Tibial nerve (tissue), 4 donors: ENCODE results near the gene DUSP9. TPM values are rescaled to one million over a fixed set of nuclear protein-coding genes. Genes with fewer than 3 reads are reported as not detected.
"Not testable (repeated sequence)": the region's sequence is repeated elsewhere in the genome, so short reads cannot be mapped to it uniquely, and the experiment has no call there.

ENCODE experiments used
- DNase-seq, 2 donors: peaks; one replicate each; pipeline ENCODE4 v3.0.0-alpha.2; 2019; ENCODE audit warnings: low spot score in 2 of 2
- H3K27ac ChIP-seq, 4 donors: fragments of 200-600 bp; sonication (generic) in 3 of 4; one replicate each; pipeline ENCODE4 v1.5.1; 2017 to 2019; ENCODE audit warnings: mild to moderate bottlenecking in 1 of 4
- H3K27me3 ChIP-seq, 2 donors: fragments of 200-600 bp; sonication (generic) in 1 of 2; one replicate each; pipeline versions ENCODE4 v1.5.1 to v1.6.0; 2017 to 2019
- H3K36me3 ChIP-seq, 3 donors: fragments of 200-600 bp; sonication (generic); one replicate each; pipeline ENCODE4 v1.5.1; 2018 to 2019
- H3K4me1 ChIP-seq, 4 donors: fragments of 200-600 bp; sonication (generic) in 3 of 4; one replicate each; pipeline ENCODE4 v1.5.1; 2017 to 2019
- H3K4me3 ChIP-seq, 4 donors: fragments of 200-600 bp; sonication (generic) in 3 of 4; one replicate each; pipeline ENCODE4 v1.5.1; 2017 to 2019; ENCODE audit warnings: mild to moderate bottlenecking in 1 of 4, moderate library complexity in 1 of 4
- H3K9me3 ChIP-seq, 4 donors: fragments of 200-600 bp; sonication (generic) in 3 of 4; one replicate each; pipeline ENCODE4 v1.5.1; 2017 to 2019
- CTCF ChIP-seq, 5 experiments: fragments of 200-600 bp in 3 of 5; fragments of 450-650 bp in 2 of 5; sonication (generic) in 3 of 5; IDR thresholded peaks; one replicate each; pipeline ENCODE4 v1.5.1; 2016 to 2019; ENCODE audit warnings: antibody characterized with exemption in 5 of 5, mild to moderate bottlenecking in 3 of 5, moderate library complexity in 2 of 5
- EP300 ChIP-seq, 2 donors: sonication (generic); formaldehyde crosslinking; IDR thresholded peaks; one replicate each; pipeline ENCODE4 v1.6.1; 2017; ENCODE audit warnings: antibody characterized with exemption in 2 of 2, mild to moderate bottlenecking in 1 of 2
- POLR2A ChIP-seq, 2 donors: fragments of 450-650 bp; IDR thresholded peaks; one replicate each; pipeline ENCODE4 v1.6.1; 2017; ENCODE audit warnings: antibody characterized with exemption in 2 of 2, mild to moderate bottlenecking in 2 of 2, moderate library complexity in 2 of 2
- WGBS, 2 donors: methylation state at CpG; one replicate each; pipeline ENCODE4 v1.1.5; 2018; 5-methylcytosine and 5-hydroxymethylcytosine counted together
- small RNA-seq: library from RNA; depleted of rRNA; stranded (forward); fragments of <200 nt; gene quantifications from one replicate; pipeline ENCODE3, GENCODE V24; 2016
- total RNA-seq, 4 donors: library from RNA; depleted of rRNA; stranded (reverse); fragments of >200 nt; gene quantifications; one replicate each; pipeline ENCODE4 v1.1.0, GENCODE V29; 2016

The DUSP9 gene
- total RNA-seq, 4 donors from 2014 or later = not detected

DNA sequence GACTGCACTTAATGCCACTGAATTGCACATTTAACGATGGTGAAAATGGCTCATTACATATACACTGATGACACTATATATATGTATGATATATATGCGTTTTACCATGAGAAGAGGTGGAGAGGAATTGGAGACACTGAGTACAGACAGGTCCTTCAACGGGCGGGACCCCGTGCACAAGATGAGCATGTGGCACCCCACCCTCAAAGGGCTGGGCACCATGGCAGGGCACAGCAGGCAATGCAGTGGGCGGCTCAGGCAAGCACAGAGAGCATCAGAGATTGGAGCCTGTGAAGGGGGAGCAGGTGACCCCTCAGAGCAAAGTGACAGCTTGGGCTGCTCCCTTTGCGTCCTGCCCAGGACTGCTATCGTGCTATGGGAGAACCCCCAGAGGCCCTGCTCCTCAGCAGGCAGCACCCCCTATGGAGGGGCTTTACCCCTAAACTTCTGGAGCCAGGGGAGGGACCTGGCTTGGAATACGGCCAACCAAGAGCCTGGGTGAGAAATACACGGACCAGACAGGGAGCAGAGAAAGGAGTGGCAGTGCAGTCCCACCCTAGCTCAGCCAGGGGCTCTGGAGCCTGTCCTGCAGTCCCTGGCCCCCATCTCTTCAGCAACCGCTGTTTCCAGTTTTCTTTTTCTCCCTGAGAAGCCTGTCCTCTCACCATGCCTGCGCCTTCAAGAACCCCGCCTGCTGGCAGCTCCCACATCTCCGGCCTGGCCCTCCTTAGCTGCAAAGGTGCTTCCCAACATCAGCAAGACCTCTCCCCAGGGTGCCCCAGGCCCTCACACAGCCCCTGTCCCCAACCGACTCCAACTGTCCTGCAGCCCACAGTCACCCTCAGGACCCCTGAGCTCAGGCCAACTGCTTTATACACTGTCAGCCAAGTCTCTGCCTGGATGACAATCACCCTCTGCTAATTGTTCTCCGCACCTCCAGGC is 51.2 kb downstream of the DUSP9 start:
- TF ChIP-seq CTCF (IDR thresholded peaks at IDR 0.05) (no peak), EP300 (IDR thresholded peaks at IDR 0.05) (no peak), POLR2A (IDR thresholded peaks at IDR 0.05) (no peak)
- H3K36me3 ChIP-seq = peaks cover 0 to 56% (median 0%) of the 10 kb centered on the region in 3 donors
- 78% methylated on average over 7 to 15 of the region's 16 CpGs for WGBS, 2 donors

GRCh38 chrX:153699210-153699783 is 52.3 kb downstream of the DUSP9 start:
- H3K9me3 ChIP-seq, H3K4me3 ChIP-seq, H3K4me1 ChIP-seq, H3K27me3 ChIP-seq, DNase-seq: not testable (repeated sequence)
- Histone ChIP-seq H3K36me3 (peaks cover 0 to 50% (median 0%) of the 10 kb centered on the region in 3 donors), H3K27ac (peak overlapping the region in 1 of 4 donors; percentile 26)
- 88% methylated on average over 16 of the region's 16 CpGs; no CpG with 5 or more reads in 1 of the 2 donors for WGBS, 2 donors

More for the DNA sequence above, 51.2 kb downstream of the DUSP9 start:
- DNase-seq = no peak
- no peaks in the 10 kb centered on the region for H3K9me3 ChIP-seq
- no peaks in the 10 kb centered on the region for H3K27me3 ChIP-seq
- H3K4me3 ChIP-seq = no peak overlapping the region
- no peak overlapping the region for H3K27ac ChIP-seq
- H3K4me1 ChIP-seq = peaks cover 0 to 2% (median 0%) of the 10 kb centered on the region in 4 donors

GRCh38 chrX:153699784-153700371 is 52.9 kb downstream of the DUSP9 start:
- WGBS, 2 donors = 73% methylated on average over 15 of the region's 18 CpGs; no CpG with 5 or more reads in 1 of the 2 donors
- DNase-seq, H3K27me3 ChIP-seq, H3K4me1 ChIP-seq, H3K9me3 ChIP-seq, H3K4me3 ChIP-seq: not testable (repeated sequence)
- H3K36me3 ChIP-seq = peaks cover 0 to 44% (median 0%) of the 10 kb centered on the region in 3 donors
- peak overlapping the region in 3 of 4 donors; percentile 24 to 45 (median 41) for H3K27ac ChIP-seq

- DNase-seq = no peak
- Histone ChIP-seq H3K27ac (peak overlapping the region in 3 of 4 donors; percentile 24 to 45 (median 41)), H3K9me3 (no peaks in the 10 kb centered on the region), H3K27me3 (no peaks in the 10 kb centered on the region), H3K4me1 (peaks cover 0 to 7% (median 0%) of the 10 kb centered on the region in 4 donors), H3K4me3 (no peak overlapping the region), H3K36me3 (peaks cover 0 to 40% (median 0%) of the 10 kb centered on the region in 3 donors)
- TF ChIP-seq CTCF (IDR thresholded peaks at IDR 0.05) (no peak), EP300 (IDR thresholded peaks at IDR 0.05) (no peak), POLR2A (IDR thresholded peaks at IDR 0.05) (no peak)
- 65 to 79% methylated on average over 12 to 15 of the region's 15 CpGs for WGBS, 2 donors
Observed at GRCh38 chrX:153700376-153700945, 53.5 kb downstream of the DUSP9 start.

Small RNAs within 50 kb of the gene (small RNA-seq; reads per million reads assigned to genes)
- not detected for gene RN7SL687P

Other genes with a start within 250 kb of the DUSP9 start
- not detected for gene PNMA6E, start 245.9 kb upstream of the DUSP9 start, total RNA-seq
- 1 to 10 TPM in 1 of 4 donors, under 1 TPM in 3; 0.39 to 1.8 (median 0.75) TPM for gene ZFP92, start 235.7 kb upstream of the DUSP9 start, total RNA-seq
- gene TREX2, start 201.1 kb upstream of the DUSP9 start, total RNA-seq = 1 to 10 TPM; 1.5 to 4.4 (median 3.3) TPM
- 10 to 100 TPM; 27.8 to 79.8 (median 30.6) TPM for gene HAUS7, start 176.6 kb upstream of the DUSP9 start, total RNA-seq
- gene BGN, start 152.2 kb upstream of the DUSP9 start, total RNA-seq = 100 to 1,000 TPM in 1 of 4 donors, 10 to 100 TPM in 3; 25.6 to 103 (median 59.0) TPM
- gene ATP2B3, start 129.6 kb upstream of the DUSP9 start, total RNA-seq = not detected
- 10 to 100 TPM; 26.4 to 36.9 (median 32.2) TPM for gene CCNQ, start 48.1 kb upstream of the DUSP9 start, total RNA-seq
- gene PNCK, start 26.6 kb downstream of the DUSP9 start, total RNA-seq = 1 to 10 TPM in 2 of 4 donors, under 1 TPM in 1, not detected in 1; 0.63 to 4.5 (median 3.6) TPM
- gene SLC6A8, start 40.7 kb downstream of the DUSP9 start, total RNA-seq = 10 to 100 TPM; 14.4 to 26.7 (median 21.9) TPM
- gene BCAP31, start 77.2 kb downstream of the DUSP9 start, total RNA-seq = 100 to 1,000 TPM in 3 of 4 donors, 10 to 100 TPM in 1; 99.0 to 126 (median 114) TPM
- gene ABCD1, start 77.7 kb downstream of the DUSP9 start, total RNA-seq = 10 to 100 TPM; 13.0 to 36.6 (median 15.0) TPM
- gene PLXNB3, start 117.0 kb downstream of the DUSP9 start, total RNA-seq = 10 to 100 TPM; 45.4 to 77.7 (median 50.3) TPM
- gene SRPK3, start 133.8 kb downstream of the DUSP9 start, total RNA-seq = 1 to 10 TPM in 2 of 4 donors, under 1 TPM in 2; 0.87 to 5.1 (median 1.4) TPM
- 100 to 1,000 TPM in 1 of 4 donors, 10 to 100 TPM in 3; 48.9 to 101 (median 83.2) TPM for gene IDH3G, start 147.2 kb downstream of the DUSP9 start, total RNA-seq
- gene SSR4, start 147.5 kb downstream of the DUSP9 start, total RNA-seq = 100 to 1,000 TPM in 3 of 4 donors, 10 to 100 TPM in 1; 93.6 to 156 (median 131) TPM
- gene PDZD4, start 183.3 kb downstream of the DUSP9 start, total RNA-seq = 10 to 100 TPM; 19.9 to 24.6 (median 21.2) TPM
- gene L1CAM, start 239.0 kb downstream of the DUSP9 start, total RNA-seq = 10 to 100 TPM; 23.7 to 53.7 (median 46.3) TPM